Measurements from ENCODE around the gene MECP2. TPM values are rescaled to one million over a fixed set of nuclear protein-coding genes. Genes with fewer than 3 reads are reported as not detected.

MECP2 gene
- total and polyA plus RNA-seq, 2 of the 13 experiments (the other 11 are each of a cell fraction or from before 2014, with no cell fraction given), result 7.9 to 18.1 TPM

GRCh38 chrX:154010330-154011087, 87.0 kb downstream of the MECP2 start (continued):
- TF ChIP-seq SOX13 (IDR thresholded peaks at IDR 0.05) (no peak), SOX13 (CRISPR knock-in tag; conservative IDR thresholded peaks at IDR 0.05 in 1 of 2, IDR thresholded peaks at IDR 0.05 in 1 of 2) (no peak), ZNF513 (CRISPR knock-in tag; conservative IDR thresholded peaks at IDR 0.05) (no peak), HNF1B (CRISPR knock-in tag; IDR thresholded peaks at IDR 0.05) (no peak), SP2 (CRISPR knock-in tag; IDR thresholded peaks at IDR 0.05) (no peak), ZNF639 (CRISPR knock-in tag; conservative IDR thresholded peaks at IDR 0.05) (no peak), ZNF577 (CRISPR knock-in tag; IDR thresholded peaks at IDR 0.05; ENCODE audit: borderline replicate concordance, low read depth) (no peak), HIC2 (CRISPR knock-in tag; IDR thresholded peaks at IDR 0.05; ENCODE audit: low read depth) (no peak), GABPB1 (CRISPR knock-in tag; IDR thresholded peaks at IDR 0.05) (no peak), GATAD2A (CRISPR knock-in tag; IDR thresholded peaks at IDR 0.05) (peak; percentile 71), PHF20 (CRISPR knock-in tag; IDR thresholded peaks at IDR 0.05) (no peak), FLYWCH1 (CRISPR knock-in tag; IDR thresholded peaks at IDR 0.05) (no peak), HNF4A (CRISPR knock-in tag; IDR thresholded peaks at IDR 0.05) (peak; percentile 37), NR3C1 (CRISPR knock-in tag; IDR thresholded peaks at IDR 0.05) (no peak), GZF1 (CRISPR knock-in tag; IDR thresholded peaks at IDR 0.05) (no peak), ZNF512 (CRISPR knock-in tag; IDR thresholded peaks at IDR 0.05) (no peak), RORA (CRISPR knock-in tag; IDR thresholded peaks at IDR 0.05) (no peak)
